PFSK-1 (cell line): ENCODE results near the gene ZNF410.
A peak's percentile ranks its signal among the peaks of the same experiment; 100 is the strongest.

Experiments used
- FOXP2 ChIP-seq: optimal IDR thresholded peaks from 2 replicates; pipeline ENCODE3; 2011; ENCODE audit warnings: borderline replicate concordance, control low read depth, inconsistent platforms; ENCODE audit not compliant: insufficient read depth; ENCODE audit errors: extremely low read length, extremely low read depth
- POLR2AphosphoS5 ChIP-seq: IDR thresholded peaks from 2 replicates; pipeline ENCODE4 v1.6.1; 2012; ENCODE audit warnings: low read depth, mild to moderate bottlenecking, control low read depth, low read length, moderate library complexity
- SIN3A ChIP-seq: IDR thresholded peaks from 2 replicates; pipeline ENCODE4 v1.6.1; 2012; ENCODE audit warnings: mild to moderate bottlenecking, low read length, moderate library complexity, borderline replicate concordance; ENCODE audit not compliant: insufficient read depth
- TAF1 ChIP-seq: IDR thresholded peaks from 2 replicates; pipeline ENCODE4 v1.6.1; 2012; ENCODE audit warnings: low read length, control low read depth, borderline replicate concordance; ENCODE audit not compliant: insufficient read depth
- TF ChIP-seq, protein P1 (sequence below), 2 experiments: IDR thresholded peaks; 2 replicates each; pipeline versions ENCODE4 v1.6.1 to v1.8.0; 2011 to 2012; ENCODE audit warnings: low read depth in 2 of 2, low read length in 2 of 2, control low read depth in 1 of 2, inconsistent platforms in 1 of 2, mild to moderate bottlenecking in 1 of 2, moderate library complexity in 1 of 2; ENCODE audit not compliant: insufficient read depth in 1 of 2

ZNF410 gene

DNA sequence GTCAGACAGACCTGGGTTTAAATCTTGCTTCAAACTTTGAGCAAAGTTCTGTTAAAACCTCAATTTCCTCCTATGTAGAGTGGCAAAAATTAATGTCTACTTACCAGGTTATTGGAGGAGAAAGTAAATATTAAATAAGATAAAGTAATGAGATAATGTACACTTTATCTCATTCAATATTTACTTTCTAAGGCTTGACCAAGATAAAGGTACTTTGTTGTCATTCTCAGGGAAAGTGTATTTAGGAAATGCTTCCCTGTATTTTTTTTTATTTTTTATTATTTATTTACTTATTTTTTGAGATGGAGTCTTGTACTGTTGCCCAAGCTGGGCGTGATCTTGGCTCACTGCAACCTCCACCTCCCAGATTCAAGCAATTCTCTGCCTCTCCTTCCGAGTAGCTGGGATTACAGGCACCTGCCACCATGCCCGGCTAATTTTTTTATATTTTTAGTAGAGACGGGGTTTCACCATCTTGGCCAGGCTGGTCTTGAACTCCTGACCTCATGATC, 58.6 kb downstream of the ZNF410 start:
- TF ChIP-seq POLR2AphosphoS5 (no peak), FOXP2 (no peak), TAF1 (no peak), SIN3A (no peak)
- TF ChIP-seq, protein P1, sequence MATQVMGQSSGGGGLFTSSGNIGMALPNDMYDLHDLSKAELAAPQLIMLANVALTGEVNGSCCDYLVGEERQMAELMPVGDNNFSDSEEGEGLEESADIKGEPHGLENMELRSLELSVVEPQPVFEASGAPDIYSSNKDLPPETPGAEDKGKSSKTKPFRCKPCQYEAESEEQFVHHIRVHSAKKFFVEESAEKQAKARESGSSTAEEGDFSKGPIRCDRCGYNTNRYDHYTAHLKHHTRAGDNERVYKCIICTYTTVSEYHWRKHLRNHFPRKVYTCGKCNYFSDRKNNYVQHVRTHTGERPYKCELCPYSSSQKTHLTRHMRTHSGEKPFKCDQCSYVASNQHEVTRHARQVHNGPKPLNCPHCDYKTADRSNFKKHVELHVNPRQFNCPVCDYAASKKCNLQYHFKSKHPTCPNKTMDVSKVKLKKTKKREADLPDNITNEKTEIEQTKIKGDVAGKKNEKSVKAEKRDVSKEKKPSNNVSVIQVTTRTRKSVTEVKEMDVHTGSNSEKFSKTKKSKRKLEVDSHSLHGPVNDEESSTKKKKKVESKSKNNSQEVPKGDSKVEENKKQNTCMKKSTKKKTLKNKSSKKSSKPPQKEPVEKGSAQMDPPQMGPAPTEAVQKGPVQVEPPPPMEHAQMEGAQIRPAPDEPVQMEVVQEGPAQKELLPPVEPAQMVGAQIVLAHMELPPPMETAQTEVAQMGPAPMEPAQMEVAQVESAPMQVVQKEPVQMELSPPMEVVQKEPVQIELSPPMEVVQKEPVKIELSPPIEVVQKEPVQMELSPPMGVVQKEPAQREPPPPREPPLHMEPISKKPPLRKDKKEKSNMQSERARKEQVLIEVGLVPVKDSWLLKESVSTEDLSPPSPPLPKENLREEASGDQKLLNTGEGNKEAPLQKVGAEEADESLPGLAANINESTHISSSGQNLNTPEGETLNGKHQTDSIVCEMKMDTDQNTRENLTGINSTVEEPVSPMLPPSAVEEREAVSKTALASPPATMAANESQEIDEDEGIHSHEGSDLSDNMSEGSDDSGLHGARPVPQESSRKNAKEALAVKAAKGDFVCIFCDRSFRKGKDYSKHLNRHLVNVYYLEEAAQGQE (IDR thresholded peaks at IDR 0.05; ENCODE audit: insufficient read depth in 1 of 2, low read depth in 2 of 2, low read length in 2 of 2) = no peak

GRCh38 chr14:73949752-73950734, 63.4 kb downstream of the ZNF410 start, which contains the start of the genes COQ6 and FAM161B:
COQ6 (plus strand) TSS chr14:73950302; CDS start chr14:73950333, 31 bp downstream.
FAM161B (minus strand) TSS chr14:73950094; CDS start chr14:73950026, 68 bp downstream.
- TF ChIP-seq TAF1 = no peak
- TF ChIP-seq, protein P1 (IDR thresholded peaks at IDR 0.05; ENCODE audit: insufficient read depth in 1 of 2, low read depth in 2 of 2, low read length in 2 of 2) = no peak
- TF ChIP-seq SIN3A = 0 out of 2 replicates have a peak, but pooled peaks have one; percentile 14
- peak; percentile 39 for TF ChIP-seq FOXP2
- peak; percentile 55; the same call in 1 of the 2 replicates for TF ChIP-seq POLR2AphosphoS5

DNA sequence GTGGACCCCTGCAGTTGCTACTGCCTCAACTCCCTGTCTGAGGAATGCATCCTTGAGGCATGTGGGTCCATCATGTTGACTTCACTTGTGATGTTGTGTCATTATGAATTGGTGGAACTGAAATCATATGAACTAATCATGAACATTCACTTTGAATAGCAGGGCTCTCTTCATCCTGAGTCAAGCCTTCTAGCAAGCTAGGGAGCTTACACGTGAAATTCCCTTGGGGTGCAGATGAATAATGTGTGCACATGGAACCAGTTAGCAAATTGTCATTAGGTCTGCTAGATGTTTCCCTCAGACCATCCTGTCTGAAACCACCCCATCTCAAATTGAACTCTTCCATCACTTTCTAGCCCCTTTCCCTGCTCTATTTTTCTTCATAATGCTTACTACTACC, 67.1 kb downstream of the ZNF410 start:
- TF ChIP-seq, protein P1 (IDR thresholded peaks at IDR 0.05; ENCODE audit: insufficient read depth in 1 of 2, low read depth in 2 of 2, low read length in 2 of 2) = no peak
- TF ChIP-seq TAF1 (no peak), POLR2AphosphoS5 (no peak), SIN3A (no peak), FOXP2 (no peak)

DNA sequence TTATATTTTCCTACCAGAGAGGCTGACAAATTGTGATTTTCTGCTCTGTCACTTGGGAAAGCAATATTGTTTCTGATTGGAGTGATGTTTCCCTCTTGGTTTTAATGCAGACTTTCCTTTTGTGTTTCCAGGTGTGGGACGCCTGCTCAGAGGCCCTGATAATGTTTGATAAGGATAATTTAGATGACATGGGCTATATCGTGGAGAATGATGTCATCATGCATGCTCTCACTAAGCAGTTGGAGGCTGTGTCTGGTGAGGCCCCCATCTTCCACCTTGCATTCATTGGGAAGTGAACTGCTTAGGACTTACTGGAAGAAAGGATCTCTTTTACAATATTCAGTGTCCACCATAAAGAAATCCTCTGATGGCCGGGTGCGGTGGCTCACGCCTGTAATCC, 69.0 kb downstream of the ZNF410 start:
- TF ChIP-seq FOXP2 (no peak), TAF1 (no peak), POLR2AphosphoS5 (no peak), SIN3A (no peak)
- TF ChIP-seq, protein P1 (IDR thresholded peaks at IDR 0.05; ENCODE audit: insufficient read depth in 1 of 2, low read depth in 2 of 2, low read length in 2 of 2) = no peak
